ENCODE measurements around the gene JARID2. TPM values are rescaled to one million over a fixed set of nuclear protein-coding genes. Genes with fewer than 3 reads are reported as not detected.

JARID2 gene
- total RNA-seq, 1 donor from 2014 or later = 12.5 TPM

- no peak for TF ChIP-seq CTCF (IDR thresholded peaks at IDR 0.05)
- Mint-ChIP-seq H3K4me3 (ENCODE audit: unreplicated experiment) (no peak overlapping the region), H3K4me1 (ENCODE audit: unreplicated experiment) (no peaks in the 10 kb centered on the region), H3K9me3 (ENCODE audit: unreplicated experiment) (no peaks in the 10 kb centered on the region), H3K36me3 (ENCODE audit: unreplicated experiment) (no peaks in the 10 kb centered on the region), H3K27me3 (ENCODE audit: unreplicated experiment) (no peaks in the 10 kb centered on the region), H3K27ac (ENCODE audit: unreplicated experiment) (no peak overlapping the region)
- no peak for DNase-seq (ENCODE audit: extremely low spot score, unreplicated experiment)
Measured at GRCh38 chr6:15232836-15233510, 12.9 kb upstream of the JARID2 start.

- Mint-ChIP-seq H3K4me1 (ENCODE audit: unreplicated experiment) (no peaks in the 10 kb centered on the region), H3K4me3 (ENCODE audit: unreplicated experiment) (no peak overlapping the region), H3K27ac (ENCODE audit: unreplicated experiment) (no peak overlapping the region), H3K36me3 (ENCODE audit: unreplicated experiment) (no peaks in the 10 kb centered on the region), H3K9me3 (ENCODE audit: unreplicated experiment) (no peaks in the 10 kb centered on the region), H3K27me3 (ENCODE audit: unreplicated experiment) (peaks cover under 1% of the 10 kb centered on the region)
- no peak for DNase-seq (ENCODE audit: extremely low spot score, unreplicated experiment)
- TF ChIP-seq CTCF (IDR thresholded peaks at IDR 0.05) = no peak
Measured at GRCh38 chr6:15234068-15234758, 11.7 kb upstream of the JARID2 start.

- no peak overlapping the region for H3K4me3 Mint-ChIP-seq (ENCODE audit: unreplicated experiment)
- DNase-seq (ENCODE audit: extremely low spot score, unreplicated experiment) = no peak
- H3K9me3 Mint-ChIP-seq (ENCODE audit: unreplicated experiment) = no peaks in the 10 kb centered on the region
- H3K27me3 Mint-ChIP-seq (ENCODE audit: unreplicated experiment) = peaks cover 3% of the 10 kb centered on the region
- no peak for TF ChIP-seq CTCF (IDR thresholded peaks at IDR 0.05)
- no peak overlapping the region for H3K27ac Mint-ChIP-seq (ENCODE audit: unreplicated experiment)
- no peaks in the 10 kb centered on the region for H3K36me3 Mint-ChIP-seq (ENCODE audit: unreplicated experiment)
- peaks cover 11% of the 10 kb centered on the region for H3K4me1 Mint-ChIP-seq (ENCODE audit: unreplicated experiment)
Measured at GRCh38 chr6:15239616-15240364, 6.1 kb upstream of the JARID2 start.

GRCh38 chr6:15242503-15242902, 3.4 kb upstream of the JARID2 start:
- Mint-ChIP-seq H3K9me3 (ENCODE audit: unreplicated experiment) (no peaks in the 10 kb centered on the region), H3K4me1 (ENCODE audit: unreplicated experiment) (peaks cover 19% of the 10 kb centered on the region), H3K27ac (ENCODE audit: unreplicated experiment) (no peak overlapping the region), H3K4me3 (ENCODE audit: unreplicated experiment) (no peak overlapping the region), H3K36me3 (ENCODE audit: unreplicated experiment) (no peaks in the 10 kb centered on the region), H3K27me3 (ENCODE audit: unreplicated experiment) (peaks cover 3% of the 10 kb centered on the region)
- DNase-seq (ENCODE audit: extremely low spot score, unreplicated experiment) = no peak
- no peak for TF ChIP-seq CTCF (IDR thresholded peaks at IDR 0.05)

Measured in osteocyte (in vitro differentiated cells).